Naive thymus-derived CD4-positive, alpha-beta T cell (primary cell): Measurements from ENCODE around the gene DCAF10. TPM values are rescaled to one million over a fixed set of nuclear protein-coding genes. Genes with fewer than 3 reads are reported as not detected.

Source experiments
- ATAC-seq: fragments of 150-1000 bp; cut with Tn5 transposase; 2 replicates; pipeline ENCODE4 v1.10.0; 2021; ENCODE audit warnings: mild to moderate bottlenecking, moderate library complexity
- CTCF ChIA-PET: fragments of 350-600 bp; sonication (Branson Sonifier 250); formaldehyde crosslinking; loops from one replicate; lab custom pipeline; 2021; ENCODE audit warnings: antibody characterized with exemption; lab: Charles Lee
- POLR2A ChIA-PET: fragments of 350-600 bp; sonication (Branson Sonifier 250); formaldehyde crosslinking; loops from one replicate; lab custom pipeline; 2021; ENCODE audit warnings: antibody characterized with exemption, inconsistent platforms; lab: Charles Lee
- DNase-seq, 9 donors: peaks; one replicate each; pipeline versions ENCODE4 v3.0.0 to v3.0.0-alpha.2; 2020 to 2022; ENCODE audit warnings: mixed read lengths in 1 of 9
- H3K27ac ChIP-seq: one replicate; pipeline ENCODE4 v1.7.0; 2013; ENCODE audit warnings: mild to moderate bottlenecking, low read depth, low read length, moderate library complexity
- H3K27me3 ChIP-seq, 2 donors: one replicate each; pipeline ENCODE4 v1.7.0; 2013; ENCODE audit warnings: low read length in 2 of 2, mild to moderate bottlenecking in 2 of 2, moderate library complexity in 2 of 2; ENCODE audit not compliant: control insufficient read depth in 2 of 2, insufficient read depth in 2 of 2
- H3K36me3 ChIP-seq, 3 experiments: 1 replicate in 2 of 3; 2 replicates in 1 of 3; pipeline ENCODE4 v1.7.0; 2013; ENCODE audit warnings: low read length in 3 of 3, mild to moderate bottlenecking in 3 of 3, moderate library complexity in 1 of 3; ENCODE audit not compliant: insufficient read depth in 3 of 3, control insufficient read depth in 2 of 3
- H3K4me1 ChIP-seq, 2 donors: one replicate each; pipeline ENCODE4 v1.7.0; 2013; ENCODE audit warnings: low read length in 2 of 2, mild to moderate bottlenecking in 2 of 2, moderate library complexity in 1 of 2; ENCODE audit not compliant: control insufficient read depth in 2 of 2, insufficient read depth in 2 of 2
- H3K4me3 ChIP-seq: 2 replicates; pipeline ENCODE4 v1.7.0; 2013; ENCODE audit warnings: mild to moderate bottlenecking, low read length
- H3K9me3 ChIP-seq, 3 experiments: 1 replicate in 2 of 3; 2 replicates in 1 of 3; pipeline ENCODE4 v1.7.0; 2013; ENCODE audit warnings: low read length in 3 of 3; ENCODE audit not compliant: control insufficient read depth in 2 of 3
- H3K27ac Mint-ChIP-seq, 9 donors: one replicate each; pipeline ENCODE4 v1.8.0; 2020 to 2022; ENCODE audit warnings: mixed read lengths in 9 of 9, mild to moderate bottlenecking in 8 of 9, moderate library complexity in 5 of 9, inconsistent platforms in 2 of 9
- H3K27me3 Mint-ChIP-seq, 5 donors: one replicate each; pipeline ENCODE4 v1.8.0; 2021 to 2022; ENCODE audit warnings: mixed read lengths in 5 of 5, mild to moderate bottlenecking in 1 of 5
- H3K36me3 Mint-ChIP-seq, 5 donors: one replicate each; pipeline ENCODE4 v1.8.0; 2020 to 2022; ENCODE audit warnings: mixed read lengths in 5 of 5, mild to moderate bottlenecking in 3 of 5, inconsistent platforms in 1 of 5
- H3K4me1 Mint-ChIP-seq, 7 donors: one replicate each; pipeline ENCODE4 v1.8.0; 2020 to 2022; ENCODE audit warnings: mixed read lengths in 7 of 7, mild to moderate bottlenecking in 3 of 7, inconsistent platforms in 1 of 7
- H3K4me3 Mint-ChIP-seq, 10 donors: one replicate each; pipeline ENCODE4 v1.8.0; 2020 to 2022; ENCODE audit warnings: mild to moderate bottlenecking in 10 of 10, mixed read lengths in 10 of 10, moderate library complexity in 6 of 10, inconsistent platforms in 2 of 10
- H3K9me3 Mint-ChIP-seq, 11 donors: one replicate each; pipeline ENCODE4 v1.8.0; 2020 to 2022; ENCODE audit warnings: mixed read lengths in 11 of 11, mild to moderate bottlenecking in 4 of 11, inconsistent platforms in 1 of 11, moderate library complexity in 1 of 11
- intact Hi-C, 2 donors: fragments of 100-400 bp; cut with micrococcal nuclease; formaldehyde crosslinking; loops; one replicate each; pipeline ENCODE4 v1.15.1; 2023
- polyA plus RNA-seq, 2 donors: library from polyadenylated mRNA; unstranded; fragments of 300-500 nt; fragmentation: Illumina TruSeq; gene quantifications; one replicate each; pipeline ENCODE4 v1.2.3, GENCODE V29; 2021
- total RNA-seq, 6 experiments: library from RNA in 5 of 6; stranded (reverse) in 5 of 6; gene quantifications; 1 replicate in 5 of 6; 2 replicates in 1 of 6; pipeline ENCODE4 v1.2.3 and lab custom pipeline; 2021 to 2026

DCAF10 gene
- total and polyA plus RNA-seq, 7 experiments from 2014 or later = 12.1 to 28.6 (median 21.9) TPM

DNA sequence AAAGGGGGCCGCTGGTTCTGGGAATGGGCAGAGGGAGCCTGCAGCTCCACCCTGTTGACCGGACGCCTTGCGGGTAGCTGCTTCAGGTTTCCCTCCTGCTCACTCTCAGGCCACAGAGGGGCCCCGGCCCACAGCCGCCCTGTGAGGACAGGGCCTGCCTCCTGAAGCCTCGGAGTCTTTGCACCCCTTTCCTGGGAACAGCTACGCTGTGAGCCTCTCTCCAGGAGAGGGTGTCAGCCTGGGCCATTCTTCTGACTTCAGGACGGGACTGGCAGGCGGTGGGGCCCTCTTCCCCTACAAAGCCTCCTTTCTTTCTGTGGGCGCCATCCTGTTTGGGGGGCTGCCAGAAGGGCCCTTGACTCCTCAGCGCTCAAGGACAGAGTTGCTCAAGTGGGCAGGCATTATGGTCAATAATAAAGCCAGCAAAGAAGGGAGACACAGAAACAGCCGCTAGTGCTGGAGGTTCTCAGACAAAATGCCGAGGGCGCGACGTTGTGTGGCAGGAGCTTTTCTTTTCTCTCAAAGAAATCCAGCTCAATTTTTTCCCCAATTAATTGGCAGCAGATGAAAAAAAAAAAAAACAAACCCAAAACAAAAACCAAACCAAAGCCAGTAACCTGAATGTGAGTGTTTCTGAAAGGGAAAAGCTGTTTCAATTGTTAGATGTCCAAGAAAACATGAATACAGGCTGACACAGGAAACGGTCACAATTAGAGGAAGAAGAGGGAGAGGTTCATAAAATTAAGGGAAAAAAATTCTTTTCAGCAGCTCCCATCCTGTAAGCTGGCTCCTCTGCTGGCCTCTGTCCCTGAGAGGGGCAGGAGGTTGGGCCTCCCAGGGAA lies 116.1 kb downstream of the DCAF10 start:
- ChIA-PET CTCF (interaction anchor here (1.1 kb wide), 1 partner anchor 516 kb away, joined by 3 read pairs; no protein-coding TSS in a partner anchor), POLR2A (no interaction called here)
- H3K36me3 Mint-ChIP-seq = no peaks in the 10 kb centered on the region
- peaks cover 0 to 4% (median 0%) of the 10 kb centered on the region in 5 donors for H3K27me3 Mint-ChIP-seq
- intact Hi-C loops = no loop called here
- peaks cover 0 to 8% (median 4%) of the 10 kb centered on the region in 7 donors for H3K4me1 Mint-ChIP-seq
- Histone ChIP-seq H3K36me3 (no peaks in the 10 kb centered on the region), H3K4me1 (no peaks in the 10 kb centered on the region), H3K4me3 (no peak overlapping the region), H3K27ac (no peak overlapping the region), H3K27me3 (no peaks in the 10 kb centered on the region), H3K9me3 (no peaks in the 10 kb centered on the region)
- H3K27ac Mint-ChIP-seq = no peak overlapping the region
- H3K4me3 Mint-ChIP-seq = no peak overlapping the region
- DNase-seq (no peak), ATAC-seq (no peak)
- H3K9me3 Mint-ChIP-seq = no peaks in the 10 kb centered on the region

Other genes starting within 250 kb of the DCAF10 start
- 1 to 10 TPM in 4 of 5 experiments, under 1 TPM in 1; 0.85 to 2.6 (median 2.2) TPM for gene FBXO10, start 224.4 kb upstream of the DCAF10 start, total RNA-seq
- under 1 TPM; 0.37 to 0.86 TPM for gene FBXO10, start 224.4 kb upstream of the DCAF10 start, polyA plus RNA-seq
- gene TOMM5, start 208.2 kb upstream of the DCAF10 start, total RNA-seq = 10 to 100 TPM; 33.6 to 86.8 (median 44.7) TPM
- gene TOMM5, start 208.2 kb upstream of the DCAF10 start, polyA plus RNA-seq = 100 to 1,000 TPM; 122 to 172 TPM
- not detected for gene FRMPD1, start 149.8 kb upstream of the DCAF10 start, total RNA-seq
- not detected for gene FRMPD1, start 149.8 kb upstream of the DCAF10 start, polyA plus RNA-seq
- 10 to 100 TPM; 16.0 to 28.9 (median 18.5) TPM for gene TRMT10B, start 47.0 kb upstream of the DCAF10 start, total RNA-seq
- gene TRMT10B, start 47.0 kb upstream of the DCAF10 start, polyA plus RNA-seq = 10 to 100 TPM; 15.3 to 21.7 TPM
- gene EXOSC3, start 15.7 kb upstream of the DCAF10 start, total RNA-seq = 10 to 100 TPM; 27.8 to 66.1 (median 60.7) TPM
- 10 to 100 TPM; 17.2 to 35.2 TPM for gene EXOSC3, start 15.7 kb upstream of the DCAF10 start, polyA plus RNA-seq
- 10 to 100 TPM; 20.2 to 37.8 (median 30.2) TPM for gene SLC25A51, start 103.3 kb downstream of the DCAF10 start, total RNA-seq
- gene SLC25A51, start 103.3 kb downstream of the DCAF10 start, polyA plus RNA-seq = 10 to 100 TPM; 10.8 to 11.6 TPM